Ovary (tissue), 9 donors: Measurements from ENCODE around the gene RIPOR1. TPM values are rescaled to one million over a fixed set of nuclear protein-coding genes. Genes with fewer than 3 reads are reported as not detected.

Experiments used
- DNase-seq, 5 donors: peaks; one replicate each; pipeline ENCODE4 v3.0.0-alpha.2; 2019 to 2020
- H3K27ac ChIP-seq, 2 donors: fragments of 200-600 bp; one replicate each; pipeline versions ENCODE4 v1.5.1 to v1.8.0; 2019 to 2022
- H3K27me3 ChIP-seq: fragments of 200-600 bp; one replicate; pipeline ENCODE4 v1.8.0; 2022
- H3K36me3 ChIP-seq: fragments of 200-600 bp; sonication (generic); one replicate; pipeline ENCODE4 v1.5.1; 2019
- H3K4me1 ChIP-seq: one replicate; pipeline ENCODE4 v1.8.1; 2013; ENCODE audit warnings: mild to moderate bottlenecking, moderate library complexity; ENCODE audit not compliant: insufficient read depth
- H3K4me3 ChIP-seq: fragments of 200-600 bp; sonication (generic); one replicate; pipeline ENCODE4 v1.5.1; 2017
- H3K9me3 ChIP-seq, 2 donors: fragments of 200-600 bp in 1 of 2; sonication (generic) in 1 of 2; one replicate each; pipeline versions ENCODE4 v1.5.1 to v1.8.1; 2013 to 2019; ENCODE audit warnings: mild to moderate bottlenecking in 1 of 2, moderate library complexity in 1 of 2
- CTCF ChIP-seq, 3 donors: fragments of 450-650 bp in 2 of 3; fragments of 200-600 bp in 1 of 3; IDR thresholded peaks; one replicate each; pipeline versions ENCODE4 v1.5.1 to v1.8.0; 2016 to 2022; ENCODE audit warnings: antibody characterized with exemption in 3 of 3, mild to moderate bottlenecking in 1 of 3
- EP300 ChIP-seq: sonication (generic); formaldehyde crosslinking; IDR thresholded peaks from one replicate; pipeline ENCODE4 v1.6.1; 2017; ENCODE audit warnings: antibody characterized with exemption
- POLR2A ChIP-seq: fragments of 450-650 bp; IDR thresholded peaks from one replicate; pipeline ENCODE4 v1.6.1; 2017; ENCODE audit warnings: antibody characterized with exemption, mild to moderate bottlenecking, moderate library complexity
- WGBS, 3 donors: extraction: QIAGEN DNeasy Blood & Tissue Kit in 1 of 3; methylation state at CpG; one replicate each; pipeline versions ENCODE4 v1.1.5 to v1.1.7; 2013 to 2017; 5-methylcytosine and 5-hydroxymethylcytosine counted together
- intact Hi-C, 4 donors: fragments of 100-400 bp; cut with DNase I; formaldehyde crosslinking; loops; one replicate each; pipeline versions ENCODE4 v1.11.0 to v1.15.1; 2022 to 2023
- polyA plus RNA-seq, 2 donors: library from polyadenylated mRNA; stranded (reverse); fragments of 200-250 nt in 1 of 2; fragments of 350-450 nt in 1 of 2; fragmentation: Illumina TruSeq in 1 of 2; extraction: RNeasy Lipid Tissue Mini Kit (QIAGEN cat#74804) in 1 of 2; gene quantifications; one replicate each; pipeline ENCODE4 v1.2.3, GENCODE V29; 2013 to 2014
- total RNA-seq, 7 donors: library from RNA; depleted of rRNA in 2 of 7; stranded (reverse); fragments of >200 nt in 2 of 7; fragmentation: NEBNext Ultra II Directional in 3 of 7; extraction: Animal tissue kit (Norgen Biotek cat#: 25700) in 3 of 7; gene quantifications; one replicate each; pipeline versions ENCODE4 v1.1.0 to v1.2.4, GENCODE V29; 2016 to 2023
- donor health status: DM: no; HTN: no; CAD: no; lungs with moderate emphysema.
- donor health status: DM: no; HTN: no; CAD: no.
- donor health status: Bipolar disorder and iron deficiency.
- donor health status: DM: yes; HTN: yes; CAD: no.
- donor health status: DM: no; HTN: no; CAD: no.
- donor health status: DM: yes; HTN: yes; CAD: no.

Gene RIPOR1
- total and polyA plus RNA-seq, 9 donors = 22.3 to 96.3 (median 70.4) TPM

GRCh38 chr16:67544329-67544841, 15.8 kb downstream of the RIPOR1 start:
- Histone ChIP-seq H3K4me1 (no peaks in the 10 kb centered on the region), H3K9me3 (no peaks in the 10 kb centered on the region), H3K27ac (no peak overlapping the region), H3K4me3 (no peak overlapping the region), H3K36me3 (no peaks in the 10 kb centered on the region), H3K27me3 (no peaks in the 10 kb centered on the region)
- DNase-seq = peak in 2 of 5 donors; percentile 23 to 35
- intact Hi-C loops = loop anchor here in 1 of 4 donors (10.0 kb wide), 1 partner anchor 100 kb away; the partner anchor contains the start of gene CARMIL2
- 77 to 80% (median 80%) methylated on average over 13 of the region's 13 CpGs for WGBS, 3 donors
- no peak for TF ChIP-seq EP300
- no peak for TF ChIP-seq CTCF (IDR thresholded peaks at IDR 0.05)
- TF ChIP-seq POLR2A = no peak

GRCh38 chr16:67544844-67545664, 16.4 kb downstream of the RIPOR1 start:
- TF ChIP-seq CTCF (IDR thresholded peaks at IDR 0.05) = no peak
- no peak for TF ChIP-seq EP300
- TF ChIP-seq POLR2A = no peak
- intact Hi-C loops = loop anchor here in 3 of 4 donors (5.0 to 10.0 kb wide), 3 partner anchors 97 to 102 kb away; partner anchors contain the start of gene CARMIL2 (in 2 of the 3)
- Histone ChIP-seq H3K27me3 (no peaks in the 10 kb centered on the region), H3K27ac (no peak overlapping the region), H3K4me3 (no peak overlapping the region), H3K4me1 (no peaks in the 10 kb centered on the region), H3K36me3 (no peaks in the 10 kb centered on the region), H3K9me3 (no peaks in the 10 kb centered on the region)
- DNase-seq = no peak
- 71 to 79% (median 72%) methylated on average over 14 to 15 of the region's 15 CpGs for WGBS, 3 donors

DNA sequence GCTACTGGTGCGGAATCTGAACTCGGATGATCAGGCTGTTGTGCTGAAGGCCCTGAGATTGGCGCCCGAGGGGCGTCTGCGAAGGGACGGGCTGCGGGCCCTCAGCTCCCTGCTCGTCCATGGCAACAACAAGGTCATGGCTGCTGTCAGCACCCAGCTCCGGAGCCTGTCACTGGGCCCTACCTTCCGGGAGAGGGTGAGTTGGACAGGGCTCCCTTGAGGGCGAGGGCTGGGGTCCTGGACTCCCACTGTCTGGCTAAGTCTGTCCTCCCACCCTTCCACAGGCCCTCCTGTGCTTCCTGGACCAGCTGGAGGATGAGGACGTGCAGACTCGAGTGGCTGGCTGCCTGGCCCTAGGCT, 17.0 kb downstream of the RIPOR1 start:
- Histone ChIP-seq H3K27me3 (no peaks in the 10 kb centered on the region), H3K4me3 (no peak overlapping the region), H3K36me3 (no peaks in the 10 kb centered on the region), H3K4me1 (no peaks in the 10 kb centered on the region), H3K27ac (no peak overlapping the region), H3K9me3 (no peaks in the 10 kb centered on the region)
- WGBS, 3 donors = 78 to 83% (median 80%) methylated on average over 14 of the region's 14 CpGs
- TF ChIP-seq POLR2A (no peak), CTCF (IDR thresholded peaks at IDR 0.05) (no peak), EP300 (no peak)
- peak in 1 of 5 donors; percentile 19 for DNase-seq
- intact Hi-C loops = loop anchor here in 3 of 4 donors (5.0 to 10.0 kb wide), 3 partner anchors 97 to 102 kb away; partner anchors contain the start of gene CARMIL2 (in 2 of the 3)

DNA sequence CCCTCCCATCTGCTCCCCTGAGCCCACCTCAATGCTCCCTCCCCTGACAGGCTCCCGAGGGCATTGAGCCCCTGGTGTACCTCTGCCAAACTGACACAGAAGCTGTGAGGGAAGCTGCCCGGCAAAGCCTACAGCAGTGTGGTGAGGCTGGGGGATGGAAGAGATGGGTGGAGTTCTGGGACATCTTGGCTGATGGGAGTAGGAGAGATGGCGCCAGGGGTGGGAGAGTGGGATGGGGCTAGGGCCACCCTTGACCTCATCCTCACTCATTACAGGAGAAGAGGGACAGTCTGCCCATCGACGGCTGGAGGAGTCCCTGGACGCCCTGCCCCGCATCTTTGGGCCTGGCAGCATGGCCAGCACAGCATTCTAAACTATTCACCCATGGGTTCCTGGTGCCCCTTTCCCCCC, 17.5 kb downstream of the RIPOR1 start:
- Histone ChIP-seq H3K27me3 (no peaks in the 10 kb centered on the region), H3K9me3 (no peaks in the 10 kb centered on the region), H3K36me3 (no peaks in the 10 kb centered on the region), H3K4me3 (no peak overlapping the region), H3K4me1 (no peaks in the 10 kb centered on the region), H3K27ac (no peak overlapping the region)
- TF ChIP-seq CTCF (IDR thresholded peaks at IDR 0.05) (no peak), POLR2A (no peak)
- 54 to 68% (median 64%) methylated on average over 7 of the region's 7 CpGs for WGBS, 3 donors
- no peak for DNase-seq
- intact Hi-C loops = loop anchor here in 3 of 4 donors (5.0 to 10.0 kb wide), 3 partner anchors 96 to 101 kb away; partner anchors contain the start of gene CARMIL2 (in 2 of the 3)
